HG03060 (cell line): ENCODE data around the gene CTAGE15.
"Not testable (repeated sequence)": the region's sequence is repeated elsewhere in the genome, so short reads cannot be mapped to it uniquely, and the experiment has no call there.

Experiments
- ATAC-seq: cut with Tn5 transposase; IDR thresholded peaks from one replicate; pipeline ENCODE4 v1.9.1; 2021; ENCODE audit warnings: low read depth, moderate number of reproducible peaks; ENCODE audit not compliant: unreplicated experiment

CTAGE15 gene, protein sequence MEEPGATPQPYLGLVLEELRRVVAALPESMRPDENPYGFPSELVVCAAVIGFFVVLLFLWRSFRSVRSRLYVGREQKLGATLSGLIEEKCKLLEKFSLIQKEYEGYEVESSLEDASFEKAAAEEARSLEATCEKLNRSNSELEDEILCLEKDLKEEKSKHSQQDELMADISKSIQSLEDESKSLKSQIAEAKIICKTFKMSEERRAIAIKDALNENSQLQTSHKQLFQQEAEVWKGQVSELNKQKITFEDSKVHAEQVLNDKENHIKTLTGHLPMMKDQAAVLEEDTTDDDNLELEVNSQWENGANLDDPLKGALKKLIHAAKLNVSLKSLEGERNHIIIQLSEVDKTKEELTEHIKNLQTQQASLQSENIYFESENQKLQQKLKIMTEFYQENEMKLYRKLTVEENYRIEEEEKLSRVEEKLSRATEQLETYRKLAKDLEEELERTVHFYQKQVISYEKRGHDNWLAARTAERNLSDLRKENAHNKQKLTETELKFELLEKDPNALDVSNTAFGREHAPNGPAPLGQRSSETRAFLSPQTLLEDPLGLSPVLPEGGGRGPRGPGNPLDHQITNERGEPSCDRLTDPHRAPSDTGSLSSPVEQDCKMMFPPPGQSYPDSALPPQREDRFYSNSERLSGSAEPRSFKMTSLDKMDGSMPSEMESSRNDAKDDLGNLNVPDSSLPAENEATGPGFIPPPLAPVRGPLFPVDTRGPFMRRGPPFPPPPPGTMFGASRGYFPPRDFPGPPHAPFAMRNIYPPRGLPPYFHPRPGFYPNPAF

DNA sequence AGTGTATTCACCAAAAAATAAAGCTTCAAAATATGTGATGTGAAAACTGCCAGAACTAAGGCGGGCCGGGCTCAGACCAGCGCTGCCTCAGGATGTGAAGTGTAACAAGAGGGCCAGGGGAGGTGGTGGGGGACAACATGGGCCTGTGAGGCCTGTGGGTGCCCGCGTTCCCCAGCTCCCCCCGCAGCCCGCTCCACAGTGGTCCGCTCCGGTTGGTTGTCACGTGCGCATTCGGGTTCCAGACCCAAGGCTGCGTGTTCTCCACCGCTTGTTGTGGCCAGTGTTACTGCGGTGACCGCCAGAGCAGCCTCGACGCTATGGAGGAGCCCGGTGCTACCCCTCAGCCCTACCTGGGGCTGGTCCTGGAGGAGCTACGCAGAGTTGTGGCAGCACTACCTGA, at the start of gene CTAGE15:
Gene CTAGE15 (plus strand): TSS at position 301 of the 400 bp plus-strand sequence. CDS start 17 bp downstream, at position 318.
- ATAC-seq: not testable (repeated sequence)

GRCh38 chr7:143522309-143522916, 49.2 kb upstream of the CTAGE15 start:
- ATAC-seq: not testable (repeated sequence)

GRCh38 chr7:143531169-143531926, 40.3 kb upstream of the CTAGE15 start:
- ATAC-seq: not testable (repeated sequence)

DNA sequence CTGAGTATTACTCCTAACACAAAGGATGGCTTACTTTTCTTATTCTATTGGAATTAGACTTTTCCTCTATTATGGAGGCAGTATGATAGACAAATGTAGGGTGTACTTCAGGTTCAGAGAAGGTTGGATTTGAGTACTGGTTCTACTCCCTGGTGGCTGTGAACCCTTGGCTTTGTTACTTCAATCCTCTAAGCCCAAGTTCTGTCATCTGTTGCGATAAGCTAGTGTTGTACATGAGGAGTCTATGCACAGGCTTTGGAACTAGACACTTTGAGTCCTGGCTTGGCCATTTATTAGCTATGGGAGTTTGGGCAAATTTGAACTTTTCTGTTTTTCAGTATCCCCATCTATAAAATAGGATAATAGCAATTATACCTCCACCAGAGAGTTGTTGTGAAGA, 39.7 kb upstream of the CTAGE15 start:
- ATAC-seq: not testable (repeated sequence)

GRCh38 chr7:143533213-143533839, 38.3 kb upstream of the CTAGE15 start:
- not testable (repeated sequence) for ATAC-seq

GRCh38 chr7:143536443-143536842, 35.2 kb upstream of the CTAGE15 start:
- not testable (repeated sequence) for ATAC-seq

- ATAC-seq: not testable (repeated sequence)
Observed at GRCh38 chr7:143543288-143544038, 28.1 kb upstream of the CTAGE15 start.

DNA sequence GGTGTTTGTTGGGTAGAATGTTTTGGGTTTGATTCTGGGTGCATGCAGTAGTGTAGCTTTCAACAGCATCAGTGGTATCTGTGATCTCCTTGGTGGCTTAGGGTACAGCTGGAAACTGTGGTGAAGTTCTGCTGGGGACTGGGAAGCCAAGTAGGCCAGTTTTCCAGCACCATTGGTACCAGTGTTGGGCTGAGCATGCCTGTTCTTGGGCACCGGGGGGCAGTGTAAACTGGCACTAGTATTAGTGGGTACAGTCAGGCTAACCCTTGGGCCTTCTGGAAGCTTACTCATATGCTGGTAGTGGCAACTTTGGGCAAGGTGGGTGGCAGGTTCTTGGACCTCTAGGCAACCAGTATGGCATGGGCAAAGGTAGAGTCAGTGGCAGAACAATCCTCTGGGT, 15.6 kb upstream of the CTAGE15 start:
- ATAC-seq: not testable (repeated sequence)

DNA sequence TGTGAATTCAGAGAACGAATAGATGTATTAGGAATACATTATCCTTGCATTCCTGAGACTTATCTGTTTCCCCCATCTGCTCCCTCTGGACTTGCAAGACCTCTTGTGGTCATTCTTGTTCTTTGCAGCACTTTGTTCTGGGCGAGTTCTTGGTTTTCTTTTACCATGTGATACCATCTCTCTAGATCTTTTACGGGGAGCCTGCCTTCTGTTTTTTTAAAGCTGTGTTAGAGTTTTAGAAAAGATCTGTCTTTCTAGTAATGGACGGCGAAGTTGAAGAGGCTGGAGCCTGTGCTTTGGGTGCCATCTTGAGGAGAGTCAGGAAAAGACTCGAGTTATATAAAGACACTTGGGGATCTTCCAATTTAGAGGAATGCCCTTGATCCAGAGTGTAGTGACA, 8.3 kb upstream of the CTAGE15 start:
- not testable (repeated sequence) for ATAC-seq

- not testable (repeated sequence) for ATAC-seq
Observed at GRCh38 chr7:143566001-143566400, 5.6 kb upstream of the CTAGE15 start.

DNA sequence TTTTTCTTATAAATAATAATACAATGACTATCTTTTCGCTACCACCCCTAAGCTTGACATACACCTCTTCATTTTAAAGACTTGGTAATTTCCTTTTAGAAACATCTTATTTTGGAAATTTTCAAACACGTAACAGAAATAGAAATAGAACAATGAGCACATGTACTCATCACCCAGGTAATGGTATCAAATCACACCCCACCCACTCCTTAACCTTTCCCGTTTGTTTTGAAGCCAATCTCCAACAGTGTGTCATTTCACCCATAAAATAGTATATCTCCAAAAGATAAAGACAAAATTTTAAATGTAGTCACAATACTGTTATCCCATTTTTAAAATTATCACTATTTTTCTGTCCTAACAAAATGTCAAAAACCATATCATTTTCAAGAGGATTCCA, 16.6 kb downstream of the CTAGE15 start:
- not testable (repeated sequence) for ATAC-seq

DNA sequence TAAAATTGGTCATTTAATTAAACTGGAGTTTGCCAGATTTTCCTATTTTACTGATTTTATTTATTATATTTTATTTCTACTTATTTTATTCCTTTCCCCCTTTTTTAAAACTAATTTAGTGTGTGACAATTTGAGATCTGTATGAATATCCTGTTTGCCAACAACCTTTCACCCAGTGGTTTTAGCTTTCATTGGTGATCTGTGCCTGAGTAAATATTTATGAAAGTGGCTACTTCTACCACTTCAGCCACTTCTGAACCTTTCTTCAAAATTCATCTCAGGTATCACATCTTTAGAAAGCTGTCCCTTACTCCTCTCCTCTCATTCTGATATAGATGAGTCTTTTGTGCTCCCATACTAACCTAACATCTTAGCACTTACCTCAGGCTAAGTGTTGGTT, 18.3 kb downstream of the CTAGE15 start:
- not testable (repeated sequence) for ATAC-seq

DNA sequence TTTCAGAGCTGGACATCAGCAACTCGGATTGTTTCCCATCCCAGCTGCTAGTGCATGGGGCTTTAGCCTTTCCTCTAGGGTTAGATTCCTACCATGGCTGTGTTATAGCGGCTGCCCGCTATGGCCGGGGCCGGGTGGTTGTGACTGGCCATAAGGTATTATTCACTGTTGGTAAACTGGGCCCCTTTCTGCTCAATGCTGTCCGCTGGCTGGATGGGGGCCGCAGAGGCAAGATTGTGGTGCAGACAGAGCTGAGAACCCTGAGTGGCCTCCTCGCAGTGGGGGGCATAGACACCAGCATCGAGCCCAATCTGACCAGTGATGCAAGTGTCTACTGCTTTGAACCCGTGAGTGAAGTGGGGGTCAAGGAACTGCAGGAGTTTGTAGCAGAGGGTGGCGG, 26.5 kb downstream of the CTAGE15 start:
- not testable (repeated sequence) for ATAC-seq

- ATAC-seq: not testable (repeated sequence)
Observed at GRCh38 chr7:143603549-143603948, 31.9 kb downstream of the CTAGE15 start.

GRCh38 chr7:143606088-143606487, 34.5 kb downstream of the CTAGE15 start:
- ATAC-seq: not testable (repeated sequence)

DNA sequence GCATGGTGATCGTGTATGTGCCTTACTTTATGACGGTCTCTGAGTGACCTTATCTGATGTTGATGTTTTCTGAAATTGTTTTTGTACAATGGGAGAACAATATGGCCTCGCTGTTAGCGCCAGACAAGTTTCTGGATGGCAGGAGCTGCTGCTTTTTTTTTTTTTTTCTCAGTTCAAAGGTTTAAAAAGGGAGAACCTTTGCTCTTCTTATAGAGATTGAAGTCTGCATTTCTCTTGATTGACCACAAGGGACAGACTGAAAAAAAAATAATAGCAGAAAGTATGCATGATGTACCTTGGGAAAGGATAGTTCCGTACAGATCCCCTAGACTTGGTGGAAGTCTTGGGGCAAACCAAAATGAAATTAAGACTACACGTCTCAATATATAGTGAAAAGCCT, 43.9 kb downstream of the CTAGE15 start:
- ATAC-seq: not testable (repeated sequence)

- not testable (repeated sequence) for ATAC-seq
Observed at GRCh38 chr7:143617204-143617603, 45.6 kb downstream of the CTAGE15 start.

- ATAC-seq: peak; percentile 28
Observed at GRCh38 chr7:143620058-143620457, 48.5 kb downstream of the CTAGE15 start.

DNA sequence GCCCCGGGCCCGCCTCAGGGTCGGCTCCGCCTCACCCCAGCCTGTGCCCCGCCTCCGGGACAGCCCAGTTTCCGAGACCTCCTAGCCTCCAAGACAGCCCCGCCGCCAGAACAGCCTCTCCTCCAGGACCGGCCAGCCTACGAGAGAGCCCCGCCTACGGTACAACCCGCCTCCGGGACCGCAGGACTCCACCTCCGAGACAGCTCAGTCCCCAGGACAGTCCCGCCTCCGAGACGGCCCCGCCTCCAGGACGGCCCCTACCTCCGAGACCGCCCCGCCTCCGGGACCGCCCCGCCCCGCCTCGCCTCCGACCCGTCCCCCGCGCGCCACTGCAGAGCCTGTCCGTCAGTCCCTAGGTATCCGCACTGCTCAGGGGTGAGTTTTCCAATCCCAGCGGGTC, 49.0 kb downstream of the CTAGE15 start, which contains the start of gene TCAF2:
Gene TCAF2 (plus strand): TSS at position 329 of the 400 bp plus-strand sequence.
- ATAC-seq: peak; percentile 69
